Stimulated activated CD4-positive, alpha-beta T cell treated with anti-CD3 and anti-CD28 coated beads, Interleukin-15, amount 100 ng/mL, for 24 hours (primary cell): ENCODE data around the gene CROCC2.

Experiments
- DNase-seq: peaks from one replicate; pipeline ENCODE4 v3.0.0-alpha.2; 2020

Gene CROCC2

DNA sequence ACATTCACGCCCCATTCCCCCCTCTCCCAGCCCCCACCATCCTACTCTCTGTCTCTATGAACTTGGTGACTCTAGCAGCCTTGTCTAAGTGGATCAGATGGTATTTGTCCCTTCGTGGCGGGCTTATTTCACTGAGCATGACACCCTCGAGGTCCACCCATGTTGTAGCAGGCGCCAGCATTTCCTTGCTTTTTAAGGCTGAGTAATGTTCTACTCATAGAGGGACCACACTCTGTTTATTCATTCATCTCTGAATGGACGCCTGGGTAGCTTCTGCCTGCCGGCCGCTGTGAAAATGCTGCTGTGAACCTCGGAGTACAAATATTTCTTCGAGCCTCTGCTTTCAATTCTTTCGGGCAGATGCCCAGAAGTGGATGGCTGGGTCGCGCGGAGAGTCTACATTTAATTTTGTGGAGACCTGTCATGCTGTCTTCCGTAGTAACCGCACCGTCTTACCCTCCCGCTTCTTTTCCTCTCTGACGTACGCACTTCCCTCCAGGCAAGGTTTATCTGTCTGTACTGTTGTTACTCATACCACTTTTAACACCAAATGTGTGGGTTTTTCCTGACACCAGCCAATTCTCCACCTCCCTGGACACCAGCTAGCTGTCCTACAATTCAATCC, 5.6 kb downstream of the CROCC2 start:
- no peak for DNase-seq

DNA sequence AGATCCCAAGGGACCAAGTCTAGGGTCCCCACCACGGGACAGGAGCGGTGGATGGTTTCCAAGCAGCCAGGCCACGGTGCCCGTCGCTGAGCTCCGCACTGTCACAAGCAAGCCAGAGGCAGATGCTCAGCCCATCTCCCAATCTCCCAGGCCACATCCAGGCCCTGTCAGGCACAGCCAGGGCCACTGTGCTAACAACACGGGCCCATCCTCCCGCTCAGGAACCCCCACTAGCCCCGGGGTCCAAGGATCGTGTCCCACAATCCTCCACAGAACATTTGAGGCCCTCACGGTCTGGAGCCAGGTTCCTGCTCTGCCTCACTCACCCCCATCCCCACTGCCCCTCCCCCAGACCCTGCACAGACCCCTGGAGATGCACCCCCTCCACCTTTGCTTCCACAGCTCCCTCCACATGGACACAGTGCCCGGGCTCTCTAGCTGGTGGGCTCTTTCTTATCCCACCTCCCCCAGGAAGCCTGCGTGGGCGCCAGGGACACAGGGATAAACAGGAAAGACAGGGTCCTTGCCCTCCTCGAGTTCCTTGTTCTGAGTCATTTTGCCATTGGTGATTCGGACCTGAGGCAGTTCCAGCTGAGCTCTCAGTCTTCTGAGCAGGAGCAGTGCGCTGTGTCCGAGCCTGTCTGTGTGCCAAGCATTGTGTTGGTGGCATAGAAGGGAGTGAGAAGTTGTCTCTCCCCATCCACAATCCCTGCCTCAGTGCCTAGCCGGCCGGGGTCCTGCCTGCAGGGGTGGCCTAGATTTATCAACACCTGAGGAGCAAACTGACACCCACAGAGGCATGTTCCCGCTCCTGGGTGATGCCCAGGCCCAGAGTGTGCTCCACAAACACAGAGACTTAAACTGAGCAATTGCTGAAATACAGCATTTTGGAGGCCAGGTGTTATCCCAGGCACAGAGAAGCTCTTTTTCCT, 7.0 kb downstream of the CROCC2 start:
- no peak for DNase-seq

DNA sequence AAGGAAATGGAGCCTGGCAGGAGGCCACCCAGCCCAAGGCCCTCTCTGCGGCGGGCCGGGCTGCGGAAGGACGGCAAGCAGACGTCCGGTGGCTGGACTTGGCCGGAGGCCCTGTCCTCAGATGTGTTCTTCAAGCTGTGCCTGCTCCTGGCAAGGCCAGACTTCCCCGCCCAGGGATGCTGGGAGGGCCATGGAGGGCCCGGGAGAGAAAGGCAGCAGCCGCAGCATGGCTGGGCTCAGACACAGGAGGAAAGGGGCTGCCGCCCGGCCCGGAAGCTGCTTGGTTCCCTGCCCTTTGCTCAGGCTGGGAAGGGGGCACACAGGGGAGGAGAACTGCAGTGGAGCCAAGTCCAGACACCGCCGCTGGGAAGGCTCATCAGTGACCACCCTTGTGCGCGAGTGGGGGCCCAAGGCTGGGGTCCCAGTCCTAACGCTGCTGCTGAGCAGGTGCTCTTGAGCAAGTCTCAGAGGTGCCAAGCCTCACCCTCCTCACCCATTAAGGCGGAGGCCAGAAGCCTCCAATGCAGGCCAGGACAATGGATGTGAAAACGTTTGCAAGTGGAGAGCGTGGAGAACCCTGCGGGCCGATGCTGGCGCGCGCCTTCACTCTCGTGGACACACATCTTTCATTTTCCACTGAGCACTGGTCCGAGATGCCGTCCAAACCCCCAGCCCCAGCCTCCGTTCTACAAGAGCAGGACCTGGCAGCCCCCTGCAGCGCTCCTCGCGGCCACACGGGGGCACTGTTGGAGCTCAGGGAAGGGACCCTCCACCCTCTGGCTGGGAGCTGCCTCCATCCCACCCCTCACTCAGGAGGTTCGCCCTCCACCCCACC, 7.9 kb downstream of the CROCC2 start:
- peak; percentile 78 for DNase-seq

DNA sequence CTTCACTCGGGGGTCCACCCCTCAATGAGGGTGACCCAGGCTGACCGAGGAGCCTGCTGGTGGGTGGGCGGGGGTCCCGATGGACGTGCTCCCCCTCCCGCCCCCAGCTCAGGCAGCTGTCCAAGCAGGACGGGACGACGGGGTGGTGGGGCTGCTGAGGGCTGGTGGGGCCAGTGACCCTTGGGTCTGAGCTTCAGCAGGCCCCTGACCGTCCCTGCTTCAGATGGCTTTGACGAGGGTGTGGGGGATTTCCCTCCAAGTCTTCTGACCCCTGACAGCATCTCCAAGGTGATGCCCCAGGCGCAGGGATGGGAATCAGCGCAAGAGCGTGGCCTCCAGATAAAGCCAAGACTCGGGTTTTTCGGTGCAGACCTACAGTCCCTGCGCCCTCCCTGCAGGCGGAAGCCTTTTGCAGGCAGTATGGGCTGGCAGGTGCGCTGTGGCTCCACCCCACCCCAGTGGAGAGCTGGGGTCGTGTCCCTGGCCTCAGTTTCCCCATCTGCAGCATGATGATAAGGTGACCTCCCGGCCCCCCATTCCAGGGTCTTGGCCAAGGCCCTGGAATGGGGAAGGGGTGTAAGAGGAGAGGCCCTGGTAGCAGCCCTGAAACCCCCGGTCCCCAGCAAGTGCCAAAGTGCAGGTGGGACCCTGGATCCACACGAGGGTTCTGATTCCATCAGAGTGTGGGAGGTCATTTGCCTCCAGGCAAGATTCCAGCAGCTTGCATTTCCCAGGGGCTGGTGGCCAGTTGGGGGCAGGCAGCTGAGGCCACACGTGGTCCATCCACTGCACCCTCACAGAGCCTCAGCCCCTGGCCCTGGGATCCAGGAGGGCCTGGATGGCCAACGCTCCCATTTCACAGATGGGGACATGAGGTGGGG, 8.7 kb downstream of the CROCC2 start:
- DNase-seq = no peak

DNA sequence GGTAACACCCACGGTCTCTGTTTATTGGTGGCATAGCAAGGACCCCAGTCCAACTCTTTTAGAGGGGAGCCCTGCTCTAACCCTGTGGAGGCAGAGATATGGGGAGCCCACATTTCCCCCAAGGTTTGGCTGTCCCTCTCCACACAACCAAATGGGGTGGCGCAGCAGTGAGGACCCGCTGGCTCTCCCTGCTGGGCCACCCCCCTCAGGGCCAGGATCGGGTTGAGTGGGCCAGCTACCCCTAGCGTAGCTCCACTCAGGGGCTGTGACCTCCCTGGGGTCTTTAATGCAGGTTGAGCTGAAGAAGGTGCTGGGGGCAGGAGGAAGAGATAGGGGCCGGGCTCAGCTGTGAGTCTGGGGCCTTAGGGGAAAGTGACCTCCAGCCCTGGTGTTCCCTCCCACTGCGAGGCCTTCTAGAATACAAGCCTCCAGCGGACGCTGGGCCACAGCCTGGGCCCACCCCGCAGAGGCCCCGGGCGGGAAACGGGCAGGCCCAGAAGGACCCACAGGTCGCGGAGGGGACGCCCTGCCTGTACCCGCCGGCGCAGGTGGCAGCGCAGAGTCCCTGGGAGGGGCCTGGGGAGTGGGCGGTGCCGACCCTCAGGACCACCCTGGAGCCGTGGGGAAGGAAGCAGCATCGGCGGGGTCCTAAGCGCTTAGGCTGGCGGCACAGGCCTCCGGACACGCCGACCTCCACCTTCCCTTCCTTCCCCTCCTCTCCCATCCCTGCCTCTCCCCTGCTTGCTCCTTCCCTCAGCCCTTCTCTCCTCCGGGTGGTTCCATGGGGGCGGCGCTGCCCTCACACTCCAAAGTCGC, 9.6 kb downstream of the CROCC2 start:
- no peak for DNase-seq

DNA sequence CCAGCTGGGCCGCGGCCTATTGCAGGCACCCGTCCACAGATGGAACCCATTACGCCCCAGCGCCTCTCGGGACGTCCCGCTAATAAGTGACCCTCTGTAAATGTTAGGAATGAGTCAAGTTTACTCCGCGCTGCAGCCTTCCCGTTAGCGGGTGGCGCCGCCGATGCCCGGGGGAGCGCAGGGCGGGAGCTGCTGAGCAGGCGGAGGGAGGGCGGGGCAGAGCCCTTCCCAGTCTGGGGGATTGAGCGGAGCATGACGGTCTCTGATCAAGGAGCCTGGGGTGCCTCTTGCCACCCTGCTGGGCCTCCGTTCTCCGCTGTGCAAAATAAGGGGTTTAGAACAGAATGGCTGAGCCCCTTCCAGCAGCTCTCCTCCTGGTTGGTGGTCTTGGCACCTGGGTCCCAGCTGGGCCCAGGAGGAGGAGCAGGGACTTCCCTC, 10.5 kb downstream of the CROCC2 start:
- DNase-seq = no peak

DNA sequence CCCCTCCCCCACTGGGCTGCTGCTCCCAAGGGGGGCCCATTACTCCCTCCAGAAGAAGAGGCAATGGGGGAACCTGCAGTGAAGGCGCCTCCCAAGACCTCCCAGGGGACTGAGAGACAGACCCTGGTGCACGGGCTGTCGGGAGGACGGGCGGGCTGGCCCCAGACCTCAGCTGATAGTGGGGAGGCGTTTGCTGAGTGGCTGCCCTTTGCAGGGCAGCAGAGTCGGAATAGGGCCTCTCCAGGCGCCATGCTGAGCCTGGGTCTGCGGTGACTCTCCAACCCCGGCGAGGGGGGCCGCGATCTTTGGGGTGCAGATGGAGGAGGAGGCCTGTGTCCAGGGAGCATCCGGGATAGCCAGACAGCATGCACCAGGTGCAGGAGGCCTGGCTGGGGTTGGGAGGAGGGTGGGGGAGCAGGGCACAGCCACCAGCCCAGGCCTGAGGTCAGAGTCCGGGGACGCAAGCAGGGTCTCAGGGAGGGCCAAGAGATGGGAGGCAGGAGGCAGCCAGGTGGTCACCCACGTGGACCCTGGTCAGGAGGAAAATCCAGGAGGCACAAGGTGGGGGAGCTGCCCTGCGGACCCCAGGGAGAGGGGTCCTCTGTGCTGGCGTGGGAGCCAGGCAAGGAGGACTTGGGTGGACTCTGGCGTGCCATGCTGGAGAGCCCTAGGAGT, 11.0 kb downstream of the CROCC2 start:
- DNase-seq = no peak

DNA sequence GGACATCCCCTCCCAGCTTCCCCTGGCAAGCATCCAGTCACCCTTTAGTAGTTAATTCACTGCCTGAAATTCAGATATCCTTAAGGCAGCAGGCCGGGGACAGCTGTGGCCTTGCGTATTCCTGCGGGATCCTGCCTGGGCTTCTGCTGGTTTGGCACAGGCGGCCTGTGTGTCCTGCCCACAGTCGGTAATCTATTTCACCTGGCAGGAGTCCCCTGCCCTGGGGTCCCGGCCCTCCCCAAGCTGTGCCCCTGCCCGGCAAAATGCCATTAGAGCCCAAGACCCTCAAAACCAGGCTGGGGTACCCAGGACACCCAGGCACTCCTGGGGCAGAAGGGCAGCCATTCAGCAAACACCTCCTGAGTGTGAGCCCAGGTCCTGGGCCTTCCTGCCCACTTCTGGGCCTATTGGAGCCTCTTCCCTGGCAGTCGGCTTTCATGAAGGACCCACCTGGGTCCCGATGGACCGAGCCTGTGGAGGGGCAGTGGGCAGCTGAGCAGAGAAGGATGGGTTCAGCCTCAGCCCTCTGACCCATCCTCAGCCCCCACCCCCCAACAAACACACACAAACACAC, 11.6 kb downstream of the CROCC2 start:
- DNase-seq = peak; percentile 0

DNA sequence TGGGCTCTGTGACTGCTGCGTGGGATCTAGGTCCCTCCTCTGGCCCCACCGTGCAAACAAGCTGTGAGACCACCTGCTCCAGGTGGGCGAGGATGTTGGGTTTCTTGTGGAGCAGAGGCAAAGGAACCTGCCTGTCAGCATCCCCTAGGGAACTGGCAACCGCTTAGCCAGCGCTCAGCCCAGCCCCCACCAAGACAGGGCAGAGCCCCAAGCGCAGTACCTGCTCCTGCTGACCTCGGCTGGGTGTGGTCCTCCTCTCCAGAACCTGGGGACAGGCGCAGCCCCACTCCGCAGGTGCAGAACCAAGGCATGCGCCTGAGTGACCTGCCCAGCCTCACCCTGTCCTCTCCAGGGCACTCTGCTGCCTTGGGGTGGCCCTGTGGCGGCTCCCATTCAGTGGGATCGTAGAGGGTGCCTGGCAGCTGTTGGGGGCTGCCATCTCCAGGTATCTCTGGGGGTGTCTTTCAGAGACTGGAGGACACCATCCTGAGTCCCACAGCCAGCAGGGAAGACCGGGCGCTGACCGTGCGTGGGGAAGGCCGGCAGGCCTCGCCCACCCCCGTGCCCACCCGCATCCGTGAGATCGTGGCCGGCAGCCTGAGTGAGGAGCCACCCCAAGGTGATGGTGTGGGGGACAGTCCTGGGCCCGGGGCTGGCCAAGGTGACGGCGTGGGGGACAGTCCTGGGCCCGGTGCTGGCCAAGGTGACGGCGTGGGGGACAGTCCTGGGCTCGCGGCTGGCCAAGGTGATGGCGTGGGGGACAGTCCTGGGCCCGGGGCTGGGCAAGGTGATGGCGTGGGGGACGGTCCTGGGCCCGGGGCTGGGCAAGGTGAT, 12.3 kb downstream of the CROCC2 start:
- peak; percentile 0 for DNase-seq

DNA sequence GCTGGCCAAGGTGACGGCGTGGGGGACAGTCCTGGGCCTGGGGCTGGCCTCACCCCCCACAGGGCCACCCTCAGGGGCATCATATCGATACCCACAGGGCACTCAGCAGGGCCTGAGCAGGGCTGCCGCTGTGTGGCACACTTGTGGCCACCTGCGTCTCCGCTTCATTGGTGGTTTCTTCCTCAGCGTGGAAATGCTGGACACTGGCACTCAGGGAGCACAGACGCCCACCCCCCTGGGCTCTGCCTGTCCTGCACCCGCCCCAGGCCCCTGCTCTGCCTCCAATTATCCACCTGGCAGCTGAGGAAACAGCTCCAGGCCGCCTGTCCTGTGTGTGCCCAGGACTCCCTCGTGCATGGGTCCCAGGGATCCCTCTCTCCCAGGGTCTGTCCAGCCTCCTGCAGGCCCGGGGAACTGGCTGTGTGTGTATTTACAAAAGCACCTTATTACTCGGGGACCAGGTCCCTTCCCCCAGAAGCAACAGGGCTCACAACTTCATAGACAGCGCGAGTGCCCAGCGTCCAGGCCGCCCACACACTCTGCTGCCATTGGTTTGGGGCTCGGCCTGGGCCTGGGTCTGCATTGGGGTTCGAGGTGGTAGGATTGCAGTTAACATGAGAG, 13.1 kb downstream of the CROCC2 start:
- DNase-seq = peak; percentile 2

DNA sequence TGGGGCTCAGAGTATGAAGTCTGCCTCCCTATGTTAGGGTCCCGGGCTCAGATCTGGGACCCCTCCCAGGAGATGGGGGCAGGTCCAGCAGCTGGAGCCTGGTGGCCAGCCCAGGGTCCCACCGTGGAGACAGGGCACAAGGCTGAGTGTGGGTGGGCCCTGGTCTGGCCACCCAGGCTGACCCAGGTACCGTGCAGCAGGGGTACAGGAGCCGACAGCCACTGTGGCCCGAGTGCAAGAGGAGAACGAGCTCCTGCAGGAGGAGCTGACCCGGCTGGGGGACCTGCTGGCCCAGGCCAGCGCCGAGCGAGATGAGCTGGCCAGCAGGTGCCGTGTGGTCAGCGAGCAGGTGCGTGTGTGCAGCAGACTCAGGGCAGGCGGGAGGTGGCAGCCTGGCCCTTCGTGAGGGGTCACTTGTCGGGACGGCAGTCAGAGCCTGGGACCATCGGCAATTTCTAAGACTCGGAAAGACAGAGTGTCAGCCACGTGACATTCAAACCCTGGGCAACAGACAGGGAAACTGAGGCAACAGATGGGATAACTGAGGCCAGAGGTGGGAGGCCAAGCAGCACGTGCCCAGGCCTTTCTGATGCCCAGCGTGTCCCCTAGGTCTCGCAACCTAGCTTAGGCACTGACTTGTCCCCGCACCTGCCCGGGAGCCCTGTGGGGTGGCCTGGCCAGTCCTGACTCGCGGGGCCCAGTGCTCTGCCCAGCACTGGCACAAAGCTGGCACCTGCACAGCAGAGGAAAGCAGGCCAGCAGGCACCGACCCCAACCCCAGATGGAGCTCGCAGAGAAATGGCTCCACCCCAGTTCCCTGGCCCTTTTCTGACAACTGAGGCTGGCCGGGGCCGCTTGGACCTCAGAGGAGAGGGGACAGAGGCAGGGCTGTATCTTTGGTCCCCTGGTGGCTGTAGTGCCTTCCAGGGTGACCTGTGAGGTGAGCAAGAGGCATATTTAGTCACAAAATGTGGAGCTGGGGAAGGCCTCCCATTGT, 13.9 kb downstream of the CROCC2 start:
- peak; percentile 0 for DNase-seq

DNA sequence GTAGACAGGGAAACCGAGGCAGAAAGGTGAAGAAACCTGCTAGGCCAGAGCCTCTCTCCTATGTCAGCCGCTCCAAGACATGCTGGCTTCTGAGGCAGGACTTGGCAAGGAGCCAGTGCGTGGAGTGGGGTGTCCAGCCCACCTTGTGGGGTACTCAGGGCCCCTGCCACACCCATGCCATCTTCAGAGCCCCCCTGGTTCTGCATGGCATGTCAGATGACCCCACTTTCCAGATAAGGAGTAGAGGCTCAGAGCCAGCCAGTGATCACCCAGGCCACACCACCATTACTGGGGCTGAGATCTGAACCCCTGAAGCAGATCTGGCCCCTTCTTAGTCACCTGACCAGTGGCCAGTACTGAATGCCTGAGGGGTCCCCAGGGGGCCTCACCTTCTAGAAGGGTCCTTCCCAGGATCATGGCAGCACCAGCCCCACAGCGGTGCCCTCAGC, 14.7 kb downstream of the CROCC2 start:
- DNase-seq = peak; percentile 1

DNA sequence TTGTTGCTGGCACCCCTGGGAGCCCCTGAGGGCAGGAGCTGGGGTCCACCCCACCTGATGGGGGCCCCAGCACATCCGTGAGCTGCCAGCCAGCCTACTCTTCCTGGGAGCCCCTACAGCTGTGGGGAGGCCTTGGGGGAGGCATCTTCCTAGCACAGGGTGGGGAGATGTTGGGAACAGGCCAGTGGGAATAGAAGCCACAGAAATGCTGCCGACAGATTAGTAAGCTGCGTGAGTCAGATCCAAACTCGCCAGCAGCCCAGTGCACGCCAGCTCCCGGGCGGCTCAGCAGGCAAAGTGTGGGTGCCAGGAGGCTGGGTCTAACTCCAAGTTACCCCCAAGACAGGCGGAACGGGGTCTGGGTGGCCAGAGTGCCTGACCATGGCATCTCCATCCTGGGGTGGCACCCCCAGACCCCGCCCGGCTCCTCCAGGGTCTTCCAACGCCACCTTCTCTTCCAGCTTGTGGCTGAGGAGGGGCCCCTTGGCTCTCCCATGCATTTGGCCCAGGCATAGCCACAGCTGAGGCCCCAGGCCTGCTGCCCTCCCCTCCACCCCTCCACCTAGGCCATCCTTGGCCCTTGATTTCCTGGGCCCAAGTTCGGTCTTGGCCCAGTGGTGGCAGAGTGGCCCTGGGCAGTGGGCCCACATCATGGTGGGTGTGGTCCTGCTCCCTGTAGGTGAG, 15.3 kb downstream of the CROCC2 start:
- DNase-seq = peak; percentile 1

DNA sequence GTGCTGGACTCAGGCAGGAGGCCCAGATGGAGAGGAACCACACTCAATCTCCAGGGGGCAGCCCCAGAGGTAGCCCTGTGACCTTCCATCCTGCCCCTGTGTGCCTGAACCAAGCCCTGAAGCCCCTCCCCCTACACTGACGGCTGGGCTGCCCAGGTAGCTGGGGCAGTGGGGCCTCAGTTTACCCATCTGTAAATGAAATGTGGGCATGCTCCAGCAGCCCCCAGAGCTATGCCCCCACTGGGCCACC, 15.8 kb downstream of the CROCC2 start:
- no peak for DNase-seq

DNA sequence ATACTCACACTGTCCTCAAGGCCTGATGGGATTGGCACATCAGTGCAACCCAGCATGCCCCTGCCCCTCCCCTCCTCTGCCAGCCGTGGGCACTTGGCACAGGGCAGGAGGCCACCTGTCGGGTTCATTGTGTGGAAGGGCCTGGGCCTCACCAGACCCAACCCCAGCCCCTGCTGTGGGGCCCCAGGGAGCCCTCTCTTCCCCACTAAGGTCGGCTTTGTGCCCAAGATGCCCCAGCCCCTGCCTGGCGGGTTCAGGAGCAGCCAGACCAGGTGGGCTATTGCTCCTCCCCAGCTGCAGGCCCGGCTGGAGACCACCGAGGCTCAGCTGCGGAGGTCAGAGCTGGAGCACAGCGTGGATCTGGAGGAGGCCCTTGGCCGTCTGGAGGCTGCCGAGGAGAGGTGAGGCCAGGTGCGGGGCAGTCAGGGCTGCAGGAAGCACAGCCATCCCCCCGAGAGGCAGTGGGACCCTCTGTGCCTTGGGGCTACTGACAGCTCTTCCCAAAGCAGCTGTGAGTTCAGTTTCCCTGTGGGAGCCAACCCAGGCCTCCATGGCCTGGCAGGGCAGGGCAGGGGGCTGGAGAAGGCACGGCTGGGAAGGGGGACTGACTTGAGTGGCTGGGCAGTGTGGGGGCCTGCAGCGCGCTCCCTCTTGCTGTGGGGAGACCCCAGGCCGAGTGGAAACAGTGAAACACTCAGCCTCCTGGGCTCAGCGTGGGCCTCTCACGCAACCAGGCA, 16.3 kb downstream of the CROCC2 start:
- DNase-seq = peak; percentile 1

DNA sequence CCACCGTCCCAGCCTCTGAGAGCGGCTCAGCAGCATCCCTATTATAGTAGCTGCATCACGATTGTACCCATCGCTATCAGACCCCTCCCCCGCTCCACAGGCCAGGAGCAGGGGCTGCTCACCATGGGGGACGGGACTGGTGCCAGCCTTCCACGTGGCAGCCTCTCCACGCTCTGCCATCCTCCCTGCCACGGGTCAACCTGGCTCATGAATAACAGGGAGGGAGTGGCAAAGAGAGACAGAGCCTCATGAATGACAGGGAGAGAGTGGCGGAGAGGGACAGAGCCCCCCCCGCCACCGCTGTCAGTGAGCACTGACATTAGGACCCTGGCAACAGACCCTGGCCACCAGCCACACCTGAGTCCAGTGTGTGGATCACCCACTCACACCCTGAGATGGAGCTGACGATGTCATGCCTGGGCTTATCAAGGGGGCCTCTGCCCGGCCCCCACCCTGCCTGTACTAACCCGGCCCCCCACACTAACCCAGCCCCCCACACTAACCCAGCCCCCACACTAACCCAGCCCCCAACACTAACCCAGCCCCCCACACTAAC, 16.9 kb downstream of the CROCC2 start:
- DNase-seq = peak; percentile 7
